NCI-H82 (cell line): ENCODE measurements around the gene FIGLA.
"Not testable (repeated sequence)": the region's sequence is repeated elsewhere in the genome, so short reads cannot be mapped to it uniquely, and the experiment has no call there.

Experiments used
- DNase-seq: peaks from one replicate; lab custom pipeline; 2025; lab: John Stamatoyannopoulos, UW

FIGLA gene

GRCh38 chr2:70746094-70746974, 44.1 kb downstream of the FIGLA start:
- no peak for DNase-seq

- DNase-seq: peak; percentile 14
Observed at GRCh38 chr2:70745276-70745825, 45.1 kb downstream of the FIGLA start.

DNA sequence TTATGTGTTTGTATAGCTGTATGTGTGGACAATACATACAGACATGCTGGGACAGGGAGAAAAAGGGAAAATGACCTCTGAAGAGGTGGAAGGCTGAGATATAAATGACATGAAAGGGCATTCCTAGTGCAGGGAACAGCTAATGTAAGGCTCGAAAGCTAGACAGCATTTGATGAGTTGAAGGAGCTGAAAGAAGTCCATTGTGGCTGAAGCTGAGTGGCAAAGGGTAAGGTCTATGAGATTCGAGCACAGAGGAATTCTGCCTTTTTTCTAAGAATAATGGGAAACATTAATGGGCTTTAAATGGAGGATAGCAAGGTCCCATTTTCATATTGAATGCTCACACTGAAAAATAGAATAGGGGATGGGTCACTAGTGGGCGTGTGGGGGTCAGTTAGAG, 46.0 kb downstream of the FIGLA start:
- no peak for DNase-seq

- peak; percentile 64 for DNase-seq
Observed at GRCh38 chr2:70743677-70744076, 46.8 kb downstream of the FIGLA start.

GRCh38 chr2:70743068-70743467, 47.4 kb downstream of the FIGLA start:
- no peak for DNase-seq

- not testable (repeated sequence) for DNase-seq
Observed at GRCh38 chr2:70739492-70739891, 51.0 kb downstream of the FIGLA start.

DNA sequence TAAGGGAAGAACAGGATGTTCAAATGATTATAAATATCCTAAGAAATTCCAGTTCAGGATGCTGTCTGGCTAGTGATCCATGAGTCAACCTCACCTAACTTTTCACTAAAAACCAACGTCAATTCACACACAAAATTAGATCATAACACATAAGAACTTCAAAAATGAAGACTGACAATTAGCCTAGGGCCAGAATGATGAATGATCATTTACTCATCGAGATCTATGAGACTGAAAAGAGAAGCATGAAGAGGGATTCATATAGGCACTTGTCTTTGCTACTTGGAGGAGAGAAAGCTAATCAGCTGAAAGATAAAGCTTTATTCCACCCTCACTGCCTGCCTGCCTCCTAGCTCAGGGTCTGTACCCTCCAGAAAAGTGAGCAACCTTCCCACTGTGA, 52.3 kb downstream of the FIGLA start:
- no peak for DNase-seq

DNA sequence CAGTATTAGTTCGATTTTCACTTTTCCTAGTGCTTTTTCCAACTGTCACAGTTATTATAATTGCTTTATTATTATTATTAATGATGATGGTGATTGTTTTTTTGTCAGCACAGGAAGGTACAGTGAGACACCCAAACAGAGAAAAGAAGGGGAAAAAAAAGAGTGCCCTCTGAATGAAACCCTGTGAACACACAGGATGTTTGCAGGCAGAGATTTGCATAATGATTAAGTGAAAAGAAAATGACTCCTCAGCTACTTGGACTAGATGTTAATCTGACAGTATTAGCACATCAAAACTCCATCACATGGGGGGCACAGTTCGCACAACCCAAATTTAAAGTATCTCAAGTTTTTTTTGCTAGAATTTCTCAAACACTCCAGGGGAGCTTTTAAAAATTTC, 55.4 kb downstream of the FIGLA start:
- no peak for DNase-seq

GRCh38 chr2:70733646-70734180, 56.7 kb downstream of the FIGLA start:
- DNase-seq: no peak

DNA sequence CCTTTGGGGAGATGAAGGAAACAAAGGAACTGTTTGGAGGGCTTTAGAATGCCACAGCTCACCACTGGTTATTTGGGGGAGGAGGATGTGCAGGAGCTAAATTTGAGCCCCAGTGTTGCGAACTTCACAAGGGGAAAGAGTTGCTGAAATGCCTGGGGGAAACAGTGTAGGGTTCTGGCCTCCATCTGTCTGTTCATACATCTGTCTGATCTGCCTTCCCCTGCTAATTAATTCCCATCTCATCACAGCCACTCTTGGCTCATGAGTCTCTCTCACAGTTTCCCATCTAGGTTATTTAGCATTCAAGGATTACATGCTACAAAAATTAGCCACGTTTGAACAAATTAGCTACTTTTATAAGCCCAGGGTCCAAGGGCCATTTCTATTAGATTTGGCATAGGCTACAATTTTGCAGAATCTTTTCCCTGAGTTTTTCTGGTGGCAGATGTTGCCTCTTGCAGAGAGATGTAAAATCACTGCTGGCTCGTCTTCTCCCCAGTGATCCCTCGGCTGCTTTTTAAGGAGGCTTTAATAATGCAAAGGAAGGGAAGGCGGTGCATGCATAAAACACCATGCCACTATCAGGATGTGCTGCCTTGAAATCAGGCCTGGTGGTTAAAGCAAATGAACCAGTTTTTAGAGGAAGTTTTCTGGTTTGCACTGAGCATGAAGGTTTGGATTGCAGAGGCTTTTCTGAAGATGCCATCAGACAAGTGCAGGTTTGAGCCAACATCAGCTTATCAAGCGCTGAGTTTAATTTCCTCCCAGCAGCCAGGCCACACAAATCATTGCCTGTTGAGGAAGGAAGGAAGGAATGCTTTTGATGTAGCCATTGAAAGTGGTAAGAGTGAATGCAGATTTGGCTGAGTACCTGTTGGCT, 57.4 kb downstream of the FIGLA start:
- peak; percentile 52 for DNase-seq

DNA sequence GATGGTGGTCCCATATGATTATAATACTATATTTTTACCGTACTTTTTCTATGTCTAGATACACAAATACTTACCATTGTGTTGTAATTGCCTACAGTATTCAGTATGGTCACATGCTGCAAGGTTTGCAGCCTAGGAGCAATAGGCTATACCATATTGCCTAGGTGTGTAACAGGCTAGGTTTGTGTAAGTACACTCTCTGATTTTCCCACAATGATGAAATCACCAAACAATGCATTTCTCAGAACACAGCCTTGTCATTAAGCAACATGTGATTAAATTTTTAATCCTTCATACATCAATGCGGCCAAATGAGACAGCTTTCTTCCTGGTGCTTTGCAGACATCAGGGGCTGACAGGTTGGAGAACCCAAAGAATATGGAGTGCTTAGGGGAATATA, 59.7 kb downstream of the FIGLA start:
- no peak for DNase-seq

DNA sequence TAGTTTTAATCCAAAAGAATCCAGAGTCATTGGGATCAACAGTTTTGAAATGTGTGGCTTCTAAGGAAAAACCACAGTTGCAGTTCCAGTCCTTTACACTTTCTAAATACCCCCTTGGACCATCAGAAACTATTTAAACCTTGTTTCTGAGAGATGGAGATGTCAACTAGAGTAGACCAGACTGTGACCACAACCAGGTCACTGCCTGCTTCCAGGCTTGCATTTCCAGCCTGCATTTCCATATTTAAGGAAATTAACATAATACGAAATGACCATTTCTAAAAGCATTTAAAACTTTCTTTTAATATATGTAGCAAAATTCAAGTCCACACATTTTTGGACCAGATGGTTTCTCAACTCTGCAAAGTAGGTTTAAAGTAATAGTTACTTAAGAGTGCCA, 60.8 kb downstream of the FIGLA start:
- no peak for DNase-seq

- no peak for DNase-seq
Observed at GRCh38 chr2:70728128-70728527, 62.3 kb downstream of the FIGLA start.
